Effector memory CD4-positive, alpha-beta T cell (primary cell): ENCODE results near the gene VSIG10L2.

Experiments
- DNase-seq, 3 donors: peaks; one replicate each; pipeline ENCODE4 v3.0.0-alpha.2; 2020
- H3K27ac ChIP-seq: 2 replicates; pipeline ENCODE4 v1.7.0; 2013; ENCODE audit warnings: mild to moderate bottlenecking, low read length, moderate library complexity; ENCODE audit not compliant: insufficient read depth, poor library complexity, severe bottlenecking
- H3K27me3 ChIP-seq: replicated peaks from 2 replicates; pipeline ENCODE4 v1.7.0; 2013; ENCODE audit warnings: mild to moderate bottlenecking, low read length; ENCODE audit not compliant: insufficient read depth, control insufficient read depth, poor library complexity, severe bottlenecking
- H3K36me3 ChIP-seq: 2 replicates; pipeline ENCODE4 v1.7.0; 2013; ENCODE audit warnings: mild to moderate bottlenecking, low read length, moderate library complexity; ENCODE audit not compliant: control insufficient read depth, insufficient read depth
- H3K4me1 ChIP-seq: 2 replicates; pipeline ENCODE4 v1.7.0; 2013; ENCODE audit warnings: low read length, mild to moderate bottlenecking; ENCODE audit not compliant: control insufficient read depth, insufficient read depth, poor library complexity, severe bottlenecking
- H3K4me3 ChIP-seq: 2 replicates; pipeline ENCODE4 v1.7.0; 2013; ENCODE audit warnings: low read length, low read depth, mild to moderate bottlenecking; ENCODE audit not compliant: insufficient read depth, poor library complexity, severe bottlenecking
- H3K9me3 ChIP-seq: 2 replicates; pipeline ENCODE4 v1.7.0; 2013; ENCODE audit warnings: mild to moderate bottlenecking, low read length, moderate library complexity; ENCODE audit not compliant: control insufficient read depth

Gene VSIG10L2

DNA sequence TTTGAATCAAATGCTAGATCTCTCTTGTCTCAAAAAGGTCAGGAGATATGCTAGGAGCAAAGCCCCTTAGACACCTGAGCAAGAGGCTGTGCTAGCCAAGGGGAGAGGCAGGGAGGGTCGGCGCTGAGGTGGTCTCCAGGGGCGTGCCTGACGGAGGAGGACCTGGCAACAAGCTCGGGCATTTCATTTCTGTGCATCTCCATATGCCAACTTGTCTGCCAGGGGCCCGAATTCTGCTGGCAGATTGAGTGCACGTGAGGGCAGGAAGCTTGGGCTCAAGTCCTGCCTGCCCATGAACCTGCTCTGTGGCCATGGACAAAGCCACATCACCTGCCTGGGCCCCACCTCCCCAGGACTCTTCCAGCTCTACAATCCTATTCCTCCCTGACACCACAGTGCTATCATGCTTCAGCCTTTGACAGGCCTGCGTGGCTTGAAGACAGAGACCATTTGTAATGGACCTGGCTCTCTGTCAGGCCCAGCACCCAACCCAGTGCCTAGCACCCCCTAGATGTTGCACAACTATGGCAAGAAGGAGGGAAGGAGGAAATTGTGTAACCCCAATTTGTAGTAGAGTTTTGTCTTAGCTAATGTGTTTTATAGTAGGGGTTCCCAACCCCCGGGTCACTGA lies 16.3 kb upstream of the VSIG10L2 start:
- H3K9me3 ChIP-seq: no peaks in the 10 kb centered on the region
- H3K27me3 ChIP-seq: no peaks in the 10 kb centered on the region
- H3K36me3 ChIP-seq: no peaks in the 10 kb centered on the region
- H3K4me3 ChIP-seq: no peak overlapping the region
- no peak overlapping the region for H3K27ac ChIP-seq
- DNase-seq: no peak
- H3K4me1 ChIP-seq: no peaks in the 10 kb centered on the region

DNA sequence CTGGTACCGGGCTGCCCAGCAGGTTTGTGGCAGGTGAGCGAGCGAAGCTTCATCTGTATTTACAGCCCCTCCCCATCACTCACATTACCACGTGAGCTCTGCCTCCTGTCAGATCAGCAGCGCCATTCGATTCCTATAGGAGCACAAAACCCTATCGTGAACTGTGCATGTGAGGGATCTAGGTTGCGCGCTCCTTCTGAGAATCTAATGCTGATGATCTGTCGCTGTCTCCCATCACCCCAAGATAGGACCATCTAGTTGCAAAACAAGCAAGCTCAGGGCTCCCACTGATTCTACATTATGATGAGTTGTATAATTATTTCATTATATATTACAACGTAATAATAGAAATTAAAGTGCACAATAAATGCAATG lies 15.8 kb upstream of the VSIG10L2 start:
- Histone ChIP-seq H3K27me3 (no peaks in the 10 kb centered on the region), H3K27ac (no peak overlapping the region), H3K9me3 (no peaks in the 10 kb centered on the region), H3K36me3 (no peaks in the 10 kb centered on the region), H3K4me1 (no peaks in the 10 kb centered on the region), H3K4me3 (no peak overlapping the region)
- no peak for DNase-seq

DNA sequence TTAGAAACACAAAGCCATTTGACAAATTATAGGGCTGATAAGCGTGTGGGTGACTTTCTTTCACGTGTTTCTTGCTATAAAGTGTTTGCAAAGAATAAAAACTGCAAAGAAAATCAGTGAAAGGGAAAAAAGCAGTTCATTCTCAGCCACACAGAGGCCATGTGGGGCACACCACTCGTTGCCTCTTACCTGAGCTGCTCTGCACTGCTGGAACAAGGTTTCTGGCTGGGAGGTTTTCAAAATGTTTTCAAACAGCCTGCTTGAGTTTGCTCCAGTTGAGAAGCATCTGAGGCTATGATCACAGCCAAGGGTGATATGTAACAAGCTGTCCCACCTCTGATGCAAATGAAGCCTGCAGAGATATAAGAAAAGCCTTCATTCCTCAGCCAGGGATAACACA lies 14.7 kb upstream of the VSIG10L2 start:
- H3K27me3 ChIP-seq: no peaks in the 10 kb centered on the region
- no peaks in the 10 kb centered on the region for H3K4me1 ChIP-seq
- no peak for DNase-seq
- no peak overlapping the region for H3K27ac ChIP-seq
- no peak overlapping the region for H3K4me3 ChIP-seq
- no peaks in the 10 kb centered on the region for H3K9me3 ChIP-seq
- no peaks in the 10 kb centered on the region for H3K36me3 ChIP-seq

DNA sequence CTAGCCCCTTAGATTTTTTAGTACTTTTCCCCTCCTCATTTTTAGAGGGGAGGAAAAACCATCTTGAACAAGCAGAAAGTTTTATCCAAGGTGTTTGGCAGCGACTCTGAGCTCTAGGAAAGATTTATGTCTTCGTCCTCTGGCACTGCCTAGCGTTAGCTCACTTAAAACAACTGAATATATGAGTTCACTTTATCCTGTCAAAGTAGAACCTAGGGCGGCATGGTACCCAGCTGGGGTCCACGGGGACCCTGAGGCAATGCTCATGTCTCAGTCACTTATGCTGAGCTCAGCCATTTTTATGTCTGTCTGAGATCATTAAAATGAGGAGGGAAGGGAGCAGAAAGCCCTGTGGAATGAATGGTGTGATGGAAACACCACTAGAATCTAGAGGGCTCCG lies 14.2 kb upstream of the VSIG10L2 start:
- Histone ChIP-seq H3K9me3 (no peaks in the 10 kb centered on the region), H3K4me1 (no peaks in the 10 kb centered on the region), H3K4me3 (no peak overlapping the region), H3K36me3 (no peaks in the 10 kb centered on the region), H3K27ac (no peak overlapping the region), H3K27me3 (no peaks in the 10 kb centered on the region)
- DNase-seq: no peak

DNA sequence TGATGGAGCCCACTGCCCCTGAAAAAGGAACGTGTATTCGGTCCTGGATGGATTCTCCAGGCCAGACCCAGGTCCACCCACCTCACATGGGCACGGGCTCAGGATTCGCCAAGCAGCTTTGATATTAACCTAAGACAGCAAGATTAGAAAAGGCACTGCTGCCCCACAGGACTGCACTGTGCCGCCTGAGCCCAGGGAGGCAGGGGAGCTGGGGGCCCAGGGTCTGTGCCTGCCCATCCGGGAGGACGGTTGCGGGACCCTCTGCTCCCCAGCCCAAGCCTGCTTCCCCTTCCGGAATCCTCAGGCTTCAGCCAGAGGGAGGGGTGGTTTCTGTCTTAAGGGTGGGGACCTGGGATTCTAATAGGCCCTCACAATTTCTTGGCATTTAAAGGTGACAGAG lies 13.5 kb upstream of the VSIG10L2 start:
- no peak for DNase-seq
- H3K27me3 ChIP-seq: no peaks in the 10 kb centered on the region
- H3K36me3 ChIP-seq: no peaks in the 10 kb centered on the region
- no peaks in the 10 kb centered on the region for H3K4me1 ChIP-seq
- no peak overlapping the region for H3K27ac ChIP-seq
- no peaks in the 10 kb centered on the region for H3K9me3 ChIP-seq
- H3K4me3 ChIP-seq: no peak overlapping the region

DNA sequence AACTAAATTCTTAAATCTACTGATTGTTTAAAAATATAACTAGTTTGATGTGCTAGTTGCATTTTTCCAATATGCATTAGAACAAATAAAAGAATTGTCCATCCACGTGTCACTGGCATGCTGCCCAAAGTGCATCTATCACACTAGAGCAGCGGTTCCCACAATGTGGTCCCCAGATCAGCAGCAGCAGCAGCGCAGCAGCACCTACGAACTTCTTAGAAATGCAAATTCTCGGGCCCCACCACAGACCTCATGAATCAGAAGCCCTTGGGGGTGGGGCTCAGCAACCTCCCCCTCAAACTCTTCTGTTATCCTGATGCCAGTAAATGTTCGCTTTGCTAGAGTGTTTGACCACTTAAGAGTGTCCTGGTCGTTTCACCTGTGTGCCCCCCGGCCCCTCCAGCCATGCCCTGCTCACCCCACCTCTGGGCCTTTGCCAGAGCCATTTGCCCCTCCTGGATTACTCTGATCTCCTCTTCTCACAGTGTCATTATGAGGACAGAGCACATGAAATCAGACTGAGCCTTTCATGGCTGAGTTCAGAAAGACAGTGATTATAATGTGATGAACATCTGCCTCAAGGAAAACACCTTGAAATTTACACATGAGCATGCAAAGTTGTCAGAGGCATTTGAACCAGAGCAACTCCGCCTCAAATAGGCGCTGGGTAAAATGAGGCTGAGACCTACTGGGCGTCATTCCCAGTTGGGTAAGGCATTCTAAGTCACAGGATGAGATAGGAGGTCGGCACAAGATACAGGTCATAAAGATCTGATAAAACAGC lies 12.6 kb upstream of the VSIG10L2 start:
- DNase-seq: no peak
- no peaks in the 10 kb centered on the region for H3K4me1 ChIP-seq
- no peaks in the 10 kb centered on the region for H3K9me3 ChIP-seq
- H3K36me3 ChIP-seq: no peaks in the 10 kb centered on the region
- H3K27me3 ChIP-seq: no peaks in the 10 kb centered on the region
- H3K4me3 ChIP-seq: no peak overlapping the region
- no peak overlapping the region for H3K27ac ChIP-seq

DNA sequence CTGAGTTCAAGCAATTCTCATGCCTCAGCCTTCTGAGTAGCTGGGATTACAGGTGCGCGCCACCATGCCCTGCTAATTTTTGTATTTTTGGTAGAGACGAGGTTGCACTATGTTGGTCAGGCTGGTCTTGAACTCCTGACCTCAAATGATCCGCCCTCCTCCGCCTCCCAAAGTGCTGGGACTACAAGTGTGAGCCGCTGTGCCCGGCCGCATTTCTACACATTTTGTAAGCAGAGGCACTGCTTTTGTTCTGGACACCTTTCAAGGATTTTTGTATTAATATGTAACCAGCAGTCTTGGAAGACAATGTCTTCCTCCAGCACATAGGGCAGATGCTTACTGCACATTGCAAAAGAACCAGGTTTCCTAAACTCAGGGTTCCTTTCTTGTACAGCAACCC lies 11.4 kb upstream of the VSIG10L2 start:
- Histone ChIP-seq H3K4me1 (no peaks in the 10 kb centered on the region), H3K9me3 (no peaks in the 10 kb centered on the region), H3K36me3 (no peaks in the 10 kb centered on the region), H3K27ac (no peak overlapping the region), H3K4me3 (no peak overlapping the region), H3K27me3 (no peaks in the 10 kb centered on the region)
- DNase-seq: no peak

DNA sequence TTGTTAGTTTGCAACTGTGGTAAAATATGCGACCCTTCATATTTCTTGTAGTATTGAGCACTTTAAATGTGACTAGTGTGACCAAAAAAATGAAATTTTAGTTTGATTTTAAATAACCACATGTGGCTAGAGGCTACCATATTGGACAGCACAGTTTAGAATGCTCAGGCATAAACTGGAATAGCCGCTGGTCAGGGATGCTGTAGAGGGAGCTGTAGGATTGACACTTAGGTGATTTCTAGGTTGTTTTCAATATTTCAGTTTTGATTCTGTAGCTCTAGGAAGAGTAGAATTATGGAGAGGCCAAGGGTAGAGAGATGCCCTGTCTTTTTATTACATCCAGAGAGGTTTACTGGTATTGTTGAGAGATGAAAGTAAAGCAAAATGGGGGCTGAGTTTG lies 10.8 kb upstream of the VSIG10L2 start:
- Histone ChIP-seq H3K27ac (no peak overlapping the region), H3K27me3 (no peaks in the 10 kb centered on the region), H3K9me3 (no peaks in the 10 kb centered on the region), H3K4me3 (no peak overlapping the region), H3K36me3 (no peaks in the 10 kb centered on the region), H3K4me1 (no peaks in the 10 kb centered on the region)
- no peak for DNase-seq

DNA sequence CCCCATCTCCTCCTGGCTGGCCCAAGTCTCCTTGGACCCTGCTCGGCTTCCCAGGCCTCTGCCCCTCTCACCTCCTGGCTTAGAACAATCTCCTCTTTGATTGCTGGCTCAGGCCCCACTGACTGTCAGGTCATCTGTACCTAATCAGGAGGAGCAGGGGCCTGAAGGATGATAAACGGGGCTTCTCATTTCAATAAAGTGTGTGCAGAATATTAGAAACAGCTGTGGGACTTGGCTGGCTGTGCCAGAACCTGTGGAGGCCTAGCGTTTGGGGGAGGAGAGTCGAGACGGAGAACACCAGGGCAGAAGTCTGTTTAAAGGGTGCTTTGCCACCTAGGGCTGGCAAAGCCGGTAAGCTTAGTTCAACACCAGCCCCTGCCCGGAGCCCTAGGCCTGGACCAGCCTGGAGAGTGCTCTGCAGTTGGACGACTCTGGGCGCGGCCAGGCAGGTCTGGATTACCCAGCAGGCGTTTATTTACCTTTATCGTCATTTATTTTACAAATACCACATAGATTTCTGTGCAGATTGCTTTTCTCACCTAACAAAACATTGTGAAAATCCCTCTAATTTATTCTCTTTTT lies 10.1 kb upstream of the VSIG10L2 start:
- Histone ChIP-seq H3K36me3 (no peaks in the 10 kb centered on the region), H3K27me3 (no peaks in the 10 kb centered on the region), H3K4me1 (no peaks in the 10 kb centered on the region)

DNA sequence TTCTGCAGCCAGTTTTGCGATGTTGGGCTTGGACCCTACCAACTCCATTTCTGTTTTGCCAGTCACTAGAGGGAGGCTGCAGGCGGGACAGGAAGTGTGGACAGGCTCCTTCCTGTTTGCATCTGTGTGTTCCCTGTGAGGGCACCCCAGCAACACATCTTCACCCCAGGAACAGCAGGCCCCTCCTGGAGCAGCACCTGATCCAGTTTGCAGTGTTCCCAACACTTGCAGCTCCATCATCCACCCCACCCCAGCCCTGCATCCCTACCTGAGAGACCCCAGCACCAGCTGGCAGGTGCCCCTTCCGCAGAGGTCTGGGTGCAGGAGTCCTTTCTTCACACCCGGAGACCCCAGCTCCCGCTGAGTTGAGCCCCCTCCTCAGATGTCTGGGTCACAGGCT lies 7.4 kb upstream of the VSIG10L2 start:
- Histone ChIP-seq H3K9me3 (no peaks in the 10 kb centered on the region), H3K4me3 (no peak overlapping the region), H3K4me1 (no peaks in the 10 kb centered on the region), H3K27ac (no peak overlapping the region), H3K27me3 (no peaks in the 10 kb centered on the region), H3K36me3 (no peaks in the 10 kb centered on the region)
- no peak for DNase-seq

More for the DNA sequence above, 10.1 kb upstream of the VSIG10L2 start:
- Histone ChIP-seq H3K27ac (no peak overlapping the region), H3K4me3 (no peak overlapping the region), H3K9me3 (no peaks in the 10 kb centered on the region)
- DNase-seq: no peak
